ENCODE results near the gene HMGXB4. TPM values are rescaled to one million over a fixed set of nuclear protein-coding genes. Genes with fewer than 3 reads are reported as not detected.

The HMGXB4 gene
- total RNA-seq, 1 donor from 2014 or later = 6.8 TPM

DNA sequence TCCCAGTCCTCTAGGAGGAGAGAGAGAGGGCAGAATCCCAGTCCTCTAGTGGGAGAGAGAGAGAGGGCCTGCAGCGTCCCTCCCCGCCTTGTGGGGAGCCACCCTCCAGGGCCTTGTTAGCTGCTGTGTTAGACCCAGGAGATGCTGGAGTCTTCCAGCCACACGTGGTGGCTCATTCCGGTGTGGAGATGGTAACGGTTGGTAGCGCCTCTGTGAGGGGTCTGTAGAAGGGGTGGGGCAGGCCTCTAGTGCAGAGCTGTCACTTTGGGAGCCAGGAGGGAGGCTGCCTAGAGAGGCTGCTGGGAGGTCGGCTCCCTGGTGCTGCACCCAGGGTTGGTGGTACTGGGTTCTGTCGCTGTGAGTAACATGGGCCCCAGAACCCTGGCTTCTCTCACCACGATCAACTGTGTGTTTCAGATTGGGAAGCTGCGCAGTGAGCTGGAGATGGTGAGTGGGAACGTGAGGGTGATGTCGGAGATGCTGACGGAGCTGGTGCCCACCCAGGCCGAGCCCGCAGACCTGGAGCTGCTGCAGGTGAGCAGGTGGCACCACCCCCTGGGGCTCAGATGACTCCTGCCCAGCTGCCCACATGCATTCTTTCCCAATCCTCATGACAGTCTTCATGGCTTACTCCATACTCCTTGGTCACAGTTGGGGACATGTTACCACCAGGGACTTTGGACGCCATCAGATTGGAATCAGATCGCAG, 69.7 kb downstream of the HMGXB4 start:
- H3K27ac ChIP-seq = no peak overlapping the region
- H3K4me3 ChIP-seq = no peak overlapping the region
- no peak for DNase-seq (ENCODE audit: low spot score in 2 of 2)
- intact Hi-C loops (cut with DNase I) = no loop called here
- no peaks in the 10 kb centered on the region for H3K27me3 ChIP-seq
- H3K36me3 ChIP-seq = peaks cover 83 to 96% of the 10 kb centered on the region in 2 donors
- TF ChIP-seq, protein P1, sequence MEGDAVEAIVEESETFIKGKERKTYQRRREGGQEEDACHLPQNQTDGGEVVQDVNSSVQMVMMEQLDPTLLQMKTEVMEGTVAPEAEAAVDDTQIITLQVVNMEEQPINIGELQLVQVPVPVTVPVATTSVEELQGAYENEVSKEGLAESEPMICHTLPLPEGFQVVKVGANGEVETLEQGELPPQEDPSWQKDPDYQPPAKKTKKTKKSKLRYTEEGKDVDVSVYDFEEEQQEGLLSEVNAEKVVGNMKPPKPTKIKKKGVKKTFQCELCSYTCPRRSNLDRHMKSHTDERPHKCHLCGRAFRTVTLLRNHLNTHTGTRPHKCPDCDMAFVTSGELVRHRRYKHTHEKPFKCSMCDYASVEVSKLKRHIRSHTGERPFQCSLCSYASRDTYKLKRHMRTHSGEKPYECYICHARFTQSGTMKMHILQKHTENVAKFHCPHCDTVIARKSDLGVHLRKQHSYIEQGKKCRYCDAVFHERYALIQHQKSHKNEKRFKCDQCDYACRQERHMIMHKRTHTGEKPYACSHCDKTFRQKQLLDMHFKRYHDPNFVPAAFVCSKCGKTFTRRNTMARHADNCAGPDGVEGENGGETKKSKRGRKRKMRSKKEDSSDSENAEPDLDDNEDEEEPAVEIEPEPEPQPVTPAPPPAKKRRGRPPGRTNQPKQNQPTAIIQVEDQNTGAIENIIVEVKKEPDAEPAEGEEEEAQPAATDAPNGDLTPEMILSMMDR (IDR thresholded peaks at IDR 0.05) = no peak
- no peaks in the 10 kb centered on the region for H3K4me1 ChIP-seq
- no peaks in the 10 kb centered on the region for H3K9me3 ChIP-seq

GRCh38 chr22:35327690-35328471, 70.6 kb downstream of the HMGXB4 start:
- H3K4me3 ChIP-seq = no peak overlapping the region
- no peak for DNase-seq (ENCODE audit: low spot score in 2 of 2)
- H3K27me3 ChIP-seq = no peaks in the 10 kb centered on the region
- TF ChIP-seq, protein P1 (IDR thresholded peaks at IDR 0.05) = no peak
- peaks cover 82 to 96% of the 10 kb centered on the region in 2 donors for H3K36me3 ChIP-seq
- no peak overlapping the region for H3K27ac ChIP-seq
- intact Hi-C loops (cut with DNase I) = no loop called here
- H3K9me3 ChIP-seq = no peaks in the 10 kb centered on the region
- no peaks in the 10 kb centered on the region for H3K4me1 ChIP-seq

DNA sequence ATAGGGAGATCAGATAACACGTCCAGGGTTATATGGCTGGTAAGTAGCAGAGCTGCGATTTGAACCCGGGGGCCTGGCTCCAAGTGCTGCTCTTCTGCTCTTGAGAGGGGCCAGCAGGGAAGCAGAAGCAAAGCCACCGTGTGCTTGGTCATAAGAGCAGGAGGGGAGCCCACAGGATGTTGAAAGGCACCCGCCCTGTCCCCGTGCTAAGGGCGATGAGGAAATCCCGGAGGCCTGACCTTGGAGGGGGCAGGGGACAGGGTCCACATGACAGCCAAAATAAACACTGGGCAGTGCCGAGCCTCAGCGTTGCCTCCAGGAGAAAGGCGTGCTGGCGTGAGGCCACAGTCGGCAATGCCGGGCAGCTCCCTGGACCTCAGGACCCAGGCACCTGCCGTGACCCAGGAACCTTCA, 71.2 kb downstream of the HMGXB4 start:
- TF ChIP-seq, protein P1 (IDR thresholded peaks at IDR 0.05) = no peak
- no peaks in the 10 kb centered on the region for H3K4me1 ChIP-seq
- H3K4me3 ChIP-seq = no peak overlapping the region
- H3K36me3 ChIP-seq = peaks cover 82 to 96% of the 10 kb centered on the region in 2 donors
- DNase-seq (ENCODE audit: low spot score in 2 of 2) = no peak
- H3K27ac ChIP-seq = no peak overlapping the region
- H3K9me3 ChIP-seq = no peaks in the 10 kb centered on the region
- H3K27me3 ChIP-seq = no peaks in the 10 kb centered on the region
- intact Hi-C loops (cut with DNase I) = no loop called here

GRCh38 chr22:35329114-35329847, 72.0 kb downstream of the HMGXB4 start:
- no peak for DNase-seq (ENCODE audit: low spot score in 2 of 2)
- H3K36me3 ChIP-seq = peaks cover 84 to 96% of the 10 kb centered on the region in 2 donors

GRCh38 chr22:35330258-35330861, 73.1 kb downstream of the HMGXB4 start:
- TF ChIP-seq, protein P1 (IDR thresholded peaks at IDR 0.05) = no peak
- H3K9me3 ChIP-seq = no peaks in the 10 kb centered on the region
- intact Hi-C loops (cut with DNase I) = no loop called here
- peaks cover 84 to 96% of the 10 kb centered on the region in 2 donors for H3K36me3 ChIP-seq
- peak overlapping the region in 1 of 2 donors; percentile 47 for H3K27ac ChIP-seq
- no peaks in the 10 kb centered on the region for H3K4me1 ChIP-seq
- H3K4me3 ChIP-seq = no peak overlapping the region
- peak; percentile 55 to 85 for DNase-seq (ENCODE audit: low spot score in 2 of 2)
- H3K27me3 ChIP-seq = no peaks in the 10 kb centered on the region

More at GRCh38 chr22:35329114-35329847, 72.0 kb downstream of the HMGXB4 start:
- Histone ChIP-seq H3K27me3 (no peaks in the 10 kb centered on the region), H3K4me1 (no peaks in the 10 kb centered on the region), H3K9me3 (no peaks in the 10 kb centered on the region), H3K4me3 (no peak overlapping the region), H3K27ac (no peak overlapping the region)
- intact Hi-C loops (cut with DNase I) = no loop called here
- TF ChIP-seq, protein P1 (IDR thresholded peaks at IDR 0.05) = no peak
